ENCODE measurements around the gene OPA3.

OPA3 gene

GRCh38 chr19:45560686-45561085 is 23.9 kb downstream of the OPA3 start:
- no peak for DNase-seq

- no peak for DNase-seq
Observed at GRCh38 chr19:45560038-45560437, 24.6 kb downstream of the OPA3 start.

- DNase-seq = peak; percentile 44
Observed at GRCh38 chr19:45558399-45558878, 26.2 kb downstream of the OPA3 start.

GRCh38 chr19:45556835-45557234 is 27.8 kb downstream of the OPA3 start:
- DNase-seq = no peak

GRCh38 chr19:45554481-45554880 is 30.1 kb downstream of the OPA3 start:
- DNase-seq = no peak

GRCh38 chr19:45553464-45553863 is 31.1 kb downstream of the OPA3 start:
- no peak for DNase-seq

GRCh38 chr19:45547965-45548609 is 36.5 kb downstream of the OPA3 start:
- DNase-seq = no peak

- DNase-seq = no peak
Observed at GRCh38 chr19:45547211-45547770, 37.3 kb downstream of the OPA3 start.

- DNase-seq = no peak
Observed at GRCh38 chr19:45542234-45542668, 42.4 kb downstream of the OPA3 start.

GRCh38 chr19:45539459-45539858 is 45.1 kb downstream of the OPA3 start:
- no peak for DNase-seq

GRCh38 chr19:45531349-45531748 is 53.3 kb downstream of the OPA3 start:
- no peak for DNase-seq

- DNase-seq = no peak
Observed at GRCh38 chr19:45529420-45529785, 55.2 kb downstream of the OPA3 start.

GRCh38 chr19:45528744-45529419 is 55.7 kb downstream of the OPA3 start:
- no peak for DNase-seq

GRCh38 chr19:45528149-45528743 is 56.4 kb downstream of the OPA3 start:
- no peak for DNase-seq

GRCh38 chr19:45527731-45528130 is 56.9 kb downstream of the OPA3 start:
- no peak for DNase-seq

GRCh38 chr19:45526971-45527370 is 57.6 kb downstream of the OPA3 start:
- DNase-seq = no peak

GRCh38 chr19:45526143-45526542 is 58.5 kb downstream of the OPA3 start:
- DNase-seq = no peak

GRCh38 chr19:45524575-45525129 is 60.0 kb downstream of the OPA3 start:
- no peak for DNase-seq

- peak; percentile 94 for DNase-seq
Observed at GRCh38 chr19:45523642-45524256, 60.9 kb downstream of the OPA3 start.

GRCh38 chr19:45522010-45522941 is 62.3 kb downstream of the OPA3 start:
- DNase-seq = no peak

GRCh38 chr19:45518469-45518826 is 66.2 kb downstream of the OPA3 start:
- no peak for DNase-seq
